ENCODE measurements around the gene C6orf132. TPM values are rescaled to one million over a fixed set of nuclear protein-coding genes. Genes with fewer than 3 reads are reported as not detected.

The C6orf132 gene
- total RNA-seq, 1 donor from 2014 or later: 6.9 TPM

- no peak for DNase-seq (ENCODE audit: low read depth)
Observed at GRCh38 chr6:42084889-42085288, 57.5 kb downstream of the C6orf132 start.

DNA sequence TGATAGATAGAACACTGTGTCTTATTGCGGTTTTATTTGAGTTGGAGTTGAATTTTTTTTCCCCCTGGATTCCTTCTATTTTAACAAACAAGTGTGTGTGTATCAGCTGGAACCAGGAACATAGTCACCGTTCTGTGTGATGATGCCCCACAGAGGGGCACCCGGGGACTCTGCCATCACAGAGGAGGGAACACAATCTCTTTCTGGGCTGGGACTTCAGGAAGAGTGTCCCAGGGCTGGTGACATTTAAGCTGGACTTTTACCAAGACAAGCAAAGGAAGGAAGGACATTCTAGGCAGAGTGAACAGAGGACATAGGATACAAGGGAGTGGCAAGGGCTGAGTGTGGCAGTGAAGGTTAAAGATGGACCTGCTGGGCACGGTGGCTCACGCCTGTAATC, 58.9 kb downstream of the C6orf132 start:
- DNase-seq (ENCODE audit: low read depth): no peak

DNA sequence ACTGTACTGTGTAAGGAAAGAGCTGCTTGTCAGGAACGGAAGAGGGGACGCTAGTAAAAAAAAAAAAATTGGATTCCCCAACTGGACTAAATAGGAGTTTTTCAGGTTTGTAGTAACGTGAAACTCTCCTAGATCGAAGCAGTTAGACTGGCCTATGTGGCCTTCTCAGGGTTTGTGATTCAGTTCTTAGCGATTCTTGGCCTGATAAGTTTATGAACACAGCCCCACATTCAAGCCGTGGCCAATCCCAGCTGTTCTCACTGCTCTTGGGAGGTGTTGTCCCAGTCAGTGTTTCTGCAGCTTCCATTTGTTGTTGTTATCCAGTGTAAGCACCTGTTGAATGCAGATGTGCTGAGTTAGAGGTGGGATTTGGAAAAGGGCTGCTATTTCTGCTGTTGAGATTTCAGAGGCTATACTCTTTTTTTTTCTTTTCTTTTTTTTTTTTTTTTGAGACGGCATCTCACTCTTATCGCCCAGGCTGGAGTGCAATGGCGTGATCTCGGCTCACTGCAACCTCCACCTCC, 62.4 kb downstream of the C6orf132 start:
- no peak for DNase-seq (ENCODE audit: low read depth)

DNA sequence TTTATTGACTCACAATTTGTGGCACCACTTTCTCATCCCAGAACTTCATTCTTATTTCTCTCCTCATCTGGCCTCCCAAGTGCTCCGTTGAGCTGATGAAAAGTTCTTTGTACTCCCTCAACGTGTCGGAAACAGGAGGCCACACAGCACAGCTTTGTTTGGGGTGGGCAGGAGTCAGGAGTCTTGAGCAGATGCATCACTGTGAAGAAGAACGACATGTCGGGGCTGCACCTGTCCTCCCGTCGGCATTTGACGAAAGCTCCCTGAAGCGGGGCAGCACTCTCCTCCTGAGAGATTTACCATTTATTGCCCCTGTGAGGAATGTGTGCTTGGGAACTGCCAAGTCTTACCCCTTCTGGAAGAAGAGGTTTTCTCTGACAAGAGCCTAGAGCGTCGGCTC, 64.0 kb downstream of the C6orf132 start:
- no peak for DNase-seq (ENCODE audit: low read depth)

- DNase-seq (ENCODE audit: low read depth): peak; percentile 73
Observed at GRCh38 chr6:42075159-42075838, 67.1 kb downstream of the C6orf132 start.

GRCh38 chr6:42073287-42073686, 69.1 kb downstream of the C6orf132 start:
- no peak for DNase-seq (ENCODE audit: low read depth)

GRCh38 chr6:42071881-42072583, 70.4 kb downstream of the C6orf132 start:
- DNase-seq (ENCODE audit: low read depth): no peak

- no peak for DNase-seq (ENCODE audit: low read depth)
Observed at GRCh38 chr6:42068872-42069522, 73.4 kb downstream of the C6orf132 start.

GRCh38 chr6:42068173-42068572, 74.2 kb downstream of the C6orf132 start:
- DNase-seq (ENCODE audit: low read depth): no peak

- DNase-seq (ENCODE audit: low read depth): no peak
Observed at GRCh38 chr6:42066156-42066675, 76.2 kb downstream of the C6orf132 start.

GRCh38 chr6:42059743-42060142, 82.7 kb downstream of the C6orf132 start:
- no peak for DNase-seq (ENCODE audit: low read depth)

GRCh38 chr6:42053601-42054000, 88.8 kb downstream of the C6orf132 start:
- DNase-seq (ENCODE audit: low read depth): no peak

GRCh38 chr6:42051268-42051653, 91.2 kb downstream of the C6orf132 start:
- peak; percentile 11 for DNase-seq (ENCODE audit: low read depth)

Other genes starting within 250 kb of the C6orf132 start
- gene USP49, start 247.2 kb downstream of the C6orf132 start, total RNA-seq: 0.87 and 6.3 TPM in 2 replicates
- 39.2 and 42.5 TPM in 2 replicates for gene MED20, start 221.5 kb downstream of the C6orf132 start, total RNA-seq
- 12.5 and 31.4 TPM in 2 replicates for gene BYSL, start 221.1 kb downstream of the C6orf132 start, total RNA-seq
- gene CCND3, start 200.8 kb downstream of the C6orf132 start, total RNA-seq: 54.9 and 113 TPM in 2 replicates
- 18.1 and 20.3 TPM in 2 replicates for gene TAF8, start 92.1 kb downstream of the C6orf132 start, total RNA-seq
- gene GUCA1A, start 30.7 kb upstream of the C6orf132 start, total RNA-seq: 0.05 TPM in 1 of 2 replicates, not detected in the other
- 0.55 TPM in 1 of 2 replicates, not detected in the other for gene GUCA1B, start 52.3 kb upstream of the C6orf132 start, total RNA-seq
- gene MRPS10, start 75.2 kb upstream of the C6orf132 start, total RNA-seq: 56.6 and 88.9 TPM in 2 replicates

Measured in renal cortical epithelial cell (primary cell).